K562 (cell line): ENCODE results near the gene PSMB2. TPM values are rescaled to one million over a fixed set of nuclear protein-coding genes. Genes with fewer than 3 reads are reported as not detected.

Source experiments
- ATF7 ChIP-seq: fragments of 450-650 bp; IDR thresholded peaks from 2 replicates; pipeline ENCODE4 v1.7.1; 2014; ENCODE audit warnings: mild to moderate bottlenecking, moderate library complexity
- BCL6 ChIP-seq: fragments of 250-450 bp; sonication (Bioruptor Pico); IDR thresholded peaks from 2 replicates; pipeline ENCODE4 v1.4.0; 2020
- BHLHE40 ChIP-seq: IDR thresholded peaks from 2 replicates; pipeline ENCODE4 v1.6.1; 2011; ENCODE audit warnings: low read length, improper control_type of control experiment
- BRD9 ChIP-seq: fragments of 450-650 bp; IDR thresholded peaks from 2 replicates; pipeline ENCODE4 v1.6.1; 2018; ENCODE audit warnings: low read depth; ENCODE audit not compliant: partially characterized antibody
- C11orf30 ChIP-seq: fragments of 450-650 bp; IDR thresholded peaks from 2 replicates; pipeline ENCODE4 v1.6.1; 2016; ENCODE audit warnings: low read depth, mild to moderate bottlenecking
- KLF6 ChIP-seq: fragments of 250-450 bp; sonication (Bioruptor Pico); IDR thresholded peaks from 2 replicates; pipeline ENCODE4 v1.4.0; 2020; ENCODE audit warnings: mild to moderate bottlenecking, moderate library complexity, borderline replicate concordance
- MCM7 ChIP-seq, 2 experiments: fragments of 450-650 bp; IDR thresholded peaks; 2 replicates each; pipeline ENCODE4 v1.6.1; 2016 to 2018
- NCOA2 ChIP-seq, 2 experiments: fragments of 450-650 bp; IDR thresholded peaks; 2 replicates each; pipeline ENCODE4 v1.6.1; 2018; ENCODE audit warnings: mild to moderate bottlenecking in 2 of 2, moderate library complexity in 1 of 2; ENCODE audit not compliant: partially characterized antibody in 2 of 2
- PCBP1 ChIP-seq: fragments of 200-400 bp; formaldehyde crosslinking; IDR thresholded peaks from 2 replicates; pipeline ENCODE4 v1.6.1; 2018; ENCODE audit warnings: mild to moderate bottlenecking, low read depth, low read length; ENCODE audit not compliant: poor library complexity, severe bottlenecking
- RAD51 ChIP-seq: fragments of 450-650 bp; IDR thresholded peaks from 2 replicates; pipeline ENCODE4 v1.7.1; 2016; ENCODE audit warnings: low read depth, mild to moderate bottlenecking, borderline replicate concordance
- RHOXF2B ChIP-seq: fragments of 250-450 bp; sonication (Bioruptor Pico); conservative IDR thresholded peaks from 2 replicates; pipeline ENCODE4 v1.5.1; 2021
- SAP30 ChIP-seq: fragments of 200-600 bp; sonication (generic); IDR thresholded peaks from 2 replicates; pipeline ENCODE4 v1.6.1; 2012; ENCODE audit warnings: borderline replicate concordance, low read depth, mild to moderate bottlenecking, moderate library complexity, low read length, control low read depth, inconsistent platforms; ENCODE audit not compliant: insufficient read depth, poor library complexity, severe bottlenecking
- SIX5 ChIP-seq, 2 experiments: IDR thresholded peaks; 2 replicates each; pipeline ENCODE4 v1.6.1; 2011; ENCODE audit warnings: low read length in 2 of 2, borderline replicate concordance in 1 of 2, low read depth in 1 of 2, mild to moderate bottlenecking in 1 of 2, moderate library complexity in 1 of 2; ENCODE audit not compliant: insufficient read depth in 1 of 2
- SLC30A9 ChIP-seq: fragments of 250-450 bp; sonication (Bioruptor Pico); IDR thresholded peaks from 2 replicates; pipeline ENCODE4 v1.8.0; 2022; ENCODE audit warnings: mild to moderate bottlenecking, moderate library complexity
- SMAD1 ChIP-seq: fragments of 150-350 bp; IDR thresholded peaks from 2 replicates; pipeline ENCODE4 v1.6.1; 2014; ENCODE audit warnings: low read length, low read depth; ENCODE audit not compliant: partially characterized antibody
- SMAD4 ChIP-seq: fragments of 250-450 bp; sonication (Bioruptor Pico); conservative IDR thresholded peaks from 2 replicates; pipeline ENCODE4 v1.8.0; 2021; ENCODE audit warnings: inconsistent platforms, mild to moderate bottlenecking, moderate library complexity
- SNRNP70 ChIP-seq: fragments of 200-400 bp; formaldehyde crosslinking; optimal IDR thresholded peaks from 2 replicates; pipeline ENCODE3; 2017; ENCODE audit warnings: low read depth, low read length
- SPI1 ChIP-seq: IDR thresholded peaks from 2 replicates; pipeline ENCODE4 v1.6.1; 2011; ENCODE audit warnings: low read depth, low read length, control low read depth, borderline replicate concordance
- STAT5A ChIP-seq: IDR thresholded peaks from 2 replicates; pipeline ENCODE4 v1.6.1; 2012; ENCODE audit warnings: low read length, inconsistent platforms, borderline replicate concordance
- TCF7 ChIP-seq: sonication (generic); IDR thresholded peaks from 2 replicates; pipeline ENCODE4 v1.6.1; 2016; ENCODE audit warnings: antibody characterized with exemption, borderline replicate concordance
- ZNF217 ChIP-seq: sonication (generic); formaldehyde crosslinking; IDR thresholded peaks from 2 replicates; pipeline ENCODE4 v1.8.0; 2022; ENCODE audit warnings: mild to moderate bottlenecking, missing genetic modification reagents
- ZNF316 ChIP-seq: fragments of 450-650 bp; IDR thresholded peaks from 2 replicates; pipeline ENCODE4 v1.6.1; 2016
- ZNF668 ChIP-seq: fragments of 250-450 bp; sonication (Bioruptor Pico); IDR thresholded peaks from 2 replicates; pipeline ENCODE4 v1.8.0; 2022; ENCODE audit warnings: mild to moderate bottlenecking, inconsistent platforms
- ZNF76 ChIP-seq: fragments of 250-450 bp; sonication (Bioruptor Pico); IDR thresholded peaks from 2 replicates; pipeline ENCODE4 v1.4.0; 2020; ENCODE audit warnings: mild to moderate bottlenecking, moderate library complexity, borderline replicate concordance
- ZSCAN32 ChIP-seq: fragments of 450-650 bp; formaldehyde crosslinking; IDR thresholded peaks from 2 replicates; pipeline ENCODE4 v1.4.0; 2020; ENCODE audit warnings: mild to moderate bottlenecking, moderate library complexity
- polyA plus RNA-seq, 8 experiments: library from polyadenylated mRNA; depleted of rRNA in 4 of 8; stranded (reverse) in 5 of 8; unstranded in 3 of 8; fragments of >200 nt; fragmentation: Nextera tagmentation in 2 of 8; fragmentation: Illumina TruSeq in 1 of 8; extraction: Ambion mirVana in 2 of 8; extraction: Trizol in 1 of 8; gene quantifications; 2 replicates each; pipeline versions ENCODE4 v1.2.1 to v1.2.3, GENCODE V29; 2011 to 2014; ENCODE audit warnings: inconsistent platforms in 1 of 8, missing spikeins in 1 of 8
- total RNA-seq, 7 experiments: library from RNA; depleted of rRNA in 6 of 7; stranded (reverse); fragments of >200 nt in 6 of 7; fragmentation: Illumina TruSeq in 2 of 7; extraction: Trizol in 2 of 7; gene quantifications; 2 replicates each; pipeline versions ENCODE4 v1.2.1 to v1.2.3, GENCODE V29; 2011 to 2021; ENCODE audit warnings: low replicate concordance in 1 of 7
- TF ChIP-seq, protein P1 (sequence below): IDR thresholded peaks from 2 replicates; pipeline ENCODE4 v1.6.1; 2016; ENCODE audit warnings: missing genetic modification characterization, missing compliant biosample characterization
- TF ChIP-seq, protein P2 (sequence below): fragments of 250-450 bp; sonication (Bioruptor Pico); IDR thresholded peaks from 2 replicates; pipeline ENCODE4 v1.5.1; 2021; ENCODE audit warnings: mild to moderate bottlenecking

PSMB2 gene
- total and polyA plus RNA-seq, 9 of the 15 experiments (the other 6 are each of a cell fraction or from before 2014, with no cell fraction given): 71.7 to 543 (median 165) TPM

DNA sequence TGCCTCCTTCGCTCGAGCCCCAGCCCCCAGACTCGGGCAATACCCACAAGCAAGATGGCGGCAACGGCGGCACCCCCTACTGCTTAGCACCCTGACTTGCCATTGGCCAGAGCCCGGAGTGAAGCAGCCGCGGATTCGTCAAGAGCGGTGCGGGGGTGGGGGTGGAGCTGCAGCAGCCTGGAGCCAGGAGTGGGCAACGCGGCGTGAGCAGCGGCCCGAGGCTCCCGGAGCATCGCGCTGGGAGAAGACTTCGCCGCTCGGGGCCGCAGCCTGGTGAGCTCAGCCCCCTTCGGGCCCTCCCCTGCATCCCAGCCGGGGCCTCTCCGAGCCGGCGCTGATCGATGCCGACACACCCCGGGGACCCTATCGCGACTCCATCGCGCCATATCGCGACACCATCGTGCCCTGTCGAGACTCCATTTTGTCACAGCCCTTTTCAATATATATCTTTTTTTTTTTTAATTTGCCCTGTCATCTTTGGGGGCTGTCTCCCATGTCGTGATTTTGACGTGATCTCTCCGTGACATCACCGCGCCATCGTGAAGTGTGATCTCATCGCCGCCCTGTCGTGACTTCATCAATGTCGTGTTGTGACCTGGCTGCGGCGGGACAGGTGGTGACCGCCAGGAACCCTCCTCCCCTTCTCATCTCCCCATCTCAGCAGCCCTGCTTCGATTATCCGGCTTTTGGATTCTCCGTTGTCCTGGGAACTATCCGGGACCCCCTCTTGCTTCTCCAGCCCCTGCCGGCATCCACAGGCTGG is 83.5 kb downstream of the PSMB2 start, which contains the start of gene NCDN (continued):
- TF ChIP-seq ZNF217 (CRISPR knock-in tag): no peak
- peak; percentile 47; the same call in 1 of the 2 replicates for TF ChIP-seq ZNF316
- TF ChIP-seq C11orf30: peak; percentile 91
- TF ChIP-seq NCOA2 (IDR thresholded peaks at IDR 0.05; ENCODE audit: partially characterized antibody in 2 of 2): no peak
- peak; percentile 60 for TF ChIP-seq BRD9
- peak; percentile 4; the same call in 1 of the 2 replicates for TF ChIP-seq KLF6 (CRISPR knock-in tag)
- TF ChIP-seq, protein P1, sequence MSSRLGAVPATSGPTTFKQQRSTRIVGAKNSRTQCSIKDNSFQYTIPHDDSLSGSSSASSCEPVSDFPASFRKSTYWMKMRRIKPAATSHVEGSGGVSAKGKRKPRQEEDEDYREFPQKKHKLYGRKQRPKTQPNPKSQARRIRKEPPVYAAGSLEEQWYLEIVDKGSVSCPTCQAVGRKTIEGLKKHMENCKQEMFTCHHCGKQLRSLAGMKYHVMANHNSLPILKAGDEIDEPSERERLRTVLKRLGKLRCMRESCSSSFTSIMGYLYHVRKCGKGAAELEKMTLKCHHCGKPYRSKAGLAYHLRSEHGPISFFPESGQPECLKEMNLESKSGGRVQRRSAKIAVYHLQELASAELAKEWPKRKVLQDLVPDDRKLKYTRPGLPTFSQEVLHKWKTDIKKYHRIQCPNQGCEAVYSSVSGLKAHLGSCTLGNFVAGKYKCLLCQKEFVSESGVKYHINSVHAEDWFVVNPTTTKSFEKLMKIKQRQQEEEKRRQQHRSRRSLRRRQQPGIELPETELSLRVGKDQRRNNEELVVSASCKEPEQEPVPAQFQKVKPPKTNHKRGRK (tag): no peak
- TF ChIP-seq SLC30A9 (CRISPR knock-in tag): no peak
- TF ChIP-seq RHOXF2B: 0 out of 2 replicates have a peak, but pooled peaks have one; percentile 32
- TF ChIP-seq TCF7: no peak
- TF ChIP-seq MCM7 (IDR thresholded peaks at IDR 0.05): no peak
- TF ChIP-seq SIX5 (IDR thresholded peaks at IDR 0.05; ENCODE audit: borderline replicate concordance in 1 of 2, insufficient read depth in 1 of 2, low read depth in 1 of 2, low read length in 2 of 2): peak; percentile 91 to 95
- no peak; the same call in 1 of the 2 replicates for TF ChIP-seq BHLHE40
- TF ChIP-seq SMAD1: no peak
- peak; percentile 50; the same call in 1 of the 2 replicates for TF ChIP-seq ATF7
- TF ChIP-seq SAP30: peak; percentile 31
- no peak for TF ChIP-seq SNRNP70
- no peak for TF ChIP-seq ZSCAN32
- no peak for TF ChIP-seq ZNF76 (CRISPR knock-in tag)
- peak; percentile 60; the same call in 1 of the 2 replicates for TF ChIP-seq SMAD4 (CRISPR knock-in tag)
- TF ChIP-seq STAT5A: no peak
- TF ChIP-seq, protein P2, sequence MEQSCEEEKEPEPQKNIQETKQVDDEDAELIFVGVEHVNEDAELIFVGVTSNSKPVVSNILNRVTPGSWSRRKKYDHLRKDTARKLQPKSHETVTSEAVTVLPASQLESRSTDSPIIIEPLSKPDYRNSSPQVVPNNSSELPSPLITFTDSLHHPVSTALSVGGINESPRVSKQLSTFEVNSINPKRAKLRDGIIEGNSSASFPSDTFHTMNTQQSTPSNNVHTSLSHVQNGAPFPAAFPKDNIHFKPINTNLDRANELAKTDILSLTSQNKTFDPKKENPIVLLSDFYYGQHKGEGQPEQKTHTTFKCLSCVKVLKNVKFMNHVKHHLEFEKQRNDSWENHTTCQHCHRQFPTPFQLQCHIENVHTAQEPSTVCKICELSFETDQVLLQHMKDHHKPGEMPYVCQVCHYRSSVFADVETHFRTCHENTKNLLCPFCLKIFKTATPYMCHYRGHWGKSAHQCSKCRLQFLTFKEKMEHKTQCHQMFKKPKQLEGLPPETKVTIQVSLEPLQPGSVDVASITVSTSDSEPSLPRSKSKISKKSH (CRISPR knock-in tag): no peak
- TF ChIP-seq SPI1: no peak
- TF ChIP-seq BCL6 (CRISPR knock-in tag): no peak
- no peak for TF ChIP-seq ZNF668 (CRISPR knock-in tag)
- TF ChIP-seq PCBP1: peak; percentile 35
- TF ChIP-seq RAD51: 0 out of 2 replicates have a peak, but pooled peaks have one; percentile 25
